ENCODE results near the gene WFDC2.
"Not testable (repeated sequence)": the region's sequence is repeated elsewhere in the genome, so short reads cannot be mapped to it uniquely, and the experiment has no call there.

Gene WFDC2

GRCh38 chr20:45470937-45471336 is 1.4 kb downstream of the WFDC2 start:
- peak; percentile 29 for TF ChIP-seq CTCF (IDR thresholded peaks at IDR 0.05; ENCODE audit: extremely low read depth, insufficient read depth, missing control alignments)
- no peak for DNase-seq (ENCODE audit: low spot score)
- in situ Hi-C loops (cut with MboI; ENCODE audit: low pct_unique_long_range_greater_than_20kb, low sequenced_read_pairs, unreplicated experiment) = loop anchor here (25.0 kb wide), 1 partner anchor 291 kb away; no protein-coding TSS in a partner anchor

GRCh38 chr20:45472286-45472685 is 2.7 kb downstream of the WFDC2 start:
- in situ Hi-C loops (cut with MboI; ENCODE audit: low pct_unique_long_range_greater_than_20kb, low sequenced_read_pairs, unreplicated experiment) = loop anchor here (25.0 kb wide), 1 partner anchor 290 kb away; no protein-coding TSS in a partner anchor

GRCh38 chr20:45477530-45478148 is 8.1 kb downstream of the WFDC2 start:
- in situ Hi-C loops (cut with MboI; ENCODE audit: low pct_unique_long_range_greater_than_20kb, low sequenced_read_pairs, unreplicated experiment); DNase-seq (ENCODE audit: low spot score): not testable (repeated sequence)

More at GRCh38 chr20:45472286-45472685, 2.7 kb downstream of the WFDC2 start:
- not testable (repeated sequence) for DNase-seq (ENCODE audit: low spot score)

GRCh38 chr20:45479822-45480221 is 10.3 kb downstream of the WFDC2 start:
- DNase-seq (ENCODE audit: low spot score) = no peak
- in situ Hi-C loops (cut with MboI; ENCODE audit: low pct_unique_long_range_greater_than_20kb, low sequenced_read_pairs, unreplicated experiment) = no loop called here
- no peak for TF ChIP-seq CTCF (IDR thresholded peaks at IDR 0.05; ENCODE audit: extremely low read depth, insufficient read depth, missing control alignments)

- in situ Hi-C loops (cut with MboI; ENCODE audit: low pct_unique_long_range_greater_than_20kb, low sequenced_read_pairs, unreplicated experiment) = no loop called here
- TF ChIP-seq CTCF (IDR thresholded peaks at IDR 0.05; ENCODE audit: extremely low read depth, insufficient read depth, missing control alignments) = no peak
- no peak for DNase-seq (ENCODE audit: low spot score)
These were observed 15.1 kb downstream of the WFDC2 start for GRCh38 chr20:45484676-45485075.

GRCh38 chr20:45485388-45485787 is 15.8 kb downstream of the WFDC2 start:
- TF ChIP-seq CTCF (IDR thresholded peaks at IDR 0.05; ENCODE audit: extremely low read depth, insufficient read depth, missing control alignments) = no peak
- no peak for DNase-seq (ENCODE audit: low spot score)
- in situ Hi-C loops (cut with MboI; ENCODE audit: low pct_unique_long_range_greater_than_20kb, low sequenced_read_pairs, unreplicated experiment) = no loop called here

- TF ChIP-seq CTCF (IDR thresholded peaks at IDR 0.05; ENCODE audit: extremely low read depth, insufficient read depth, missing control alignments) = peak; percentile 13
- in situ Hi-C loops (cut with MboI; ENCODE audit: low pct_unique_long_range_greater_than_20kb, low sequenced_read_pairs, unreplicated experiment) = no loop called here
- peak; percentile 39 for DNase-seq (ENCODE audit: low spot score)
These were observed 17.7 kb downstream of the WFDC2 start for GRCh38 chr20:45487231-45487635.

GRCh38 chr20:45489083-45489531 is 19.6 kb downstream of the WFDC2 start:
- DNase-seq (ENCODE audit: low spot score) = no peak
- in situ Hi-C loops (cut with MboI; ENCODE audit: low pct_unique_long_range_greater_than_20kb, low sequenced_read_pairs, unreplicated experiment) = no loop called here
- no peak for TF ChIP-seq CTCF (IDR thresholded peaks at IDR 0.05; ENCODE audit: extremely low read depth, insufficient read depth, missing control alignments)
